ENCODE data around the gene BNIPL.

BNIPL gene

DNA sequence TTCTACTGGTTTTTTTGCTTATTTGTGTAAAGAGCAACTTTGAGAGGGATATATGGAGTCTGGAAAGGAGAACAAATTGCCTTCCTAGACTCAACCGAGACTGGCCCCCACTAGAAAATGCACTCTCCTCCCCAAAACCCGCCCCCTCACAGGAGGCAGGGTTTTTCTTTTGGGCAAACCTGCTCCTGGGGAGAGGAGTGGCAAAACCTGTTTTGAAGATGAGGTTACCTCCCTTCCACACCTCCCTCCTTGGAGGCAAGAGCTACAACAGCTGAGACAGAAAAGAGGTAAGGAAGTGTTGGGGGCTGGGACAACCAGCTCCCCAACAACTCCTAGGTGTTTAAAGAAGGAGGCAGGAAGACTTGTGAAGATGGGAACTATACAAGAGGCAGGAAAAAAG, at the start of gene BNIPL:
Gene BNIPL (plus strand): TSS at position 231 of the 400 bp plus-strand sequence. CDS start 140 bp downstream, at position 371.
- DNase-seq (ENCODE audit: low read depth in 2 of 2) = no peak

GRCh38 chr1:150987924-150988323, 48.5 kb upstream of the BNIPL start:
- no peak for DNase-seq (ENCODE audit: low read depth in 2 of 2)

DNA sequence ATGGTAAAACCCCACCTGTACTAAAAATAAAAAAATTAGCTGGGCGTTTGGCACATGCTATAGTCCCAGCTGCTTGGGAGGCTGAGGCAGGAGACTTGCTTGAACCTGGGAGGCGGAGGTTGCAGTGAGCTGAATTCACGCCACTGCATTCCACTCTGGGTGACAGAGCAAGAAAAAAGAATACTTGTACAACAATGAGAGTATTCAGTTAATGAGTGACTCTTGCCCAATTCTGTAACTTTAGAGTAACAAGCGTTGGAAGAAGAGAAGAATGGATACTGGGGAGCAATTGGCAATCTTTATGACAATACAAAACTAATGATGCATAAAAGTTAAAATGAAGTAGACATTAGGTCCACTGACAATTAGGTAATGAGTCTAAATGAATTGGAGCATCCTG, 43.8 kb upstream of the BNIPL start:
- DNase-seq (ENCODE audit: low read depth in 2 of 2) = no peak

GRCh38 chr1:150994248-150994647, 42.1 kb upstream of the BNIPL start:
- DNase-seq (ENCODE audit: low read depth in 2 of 2) = no peak

DNA sequence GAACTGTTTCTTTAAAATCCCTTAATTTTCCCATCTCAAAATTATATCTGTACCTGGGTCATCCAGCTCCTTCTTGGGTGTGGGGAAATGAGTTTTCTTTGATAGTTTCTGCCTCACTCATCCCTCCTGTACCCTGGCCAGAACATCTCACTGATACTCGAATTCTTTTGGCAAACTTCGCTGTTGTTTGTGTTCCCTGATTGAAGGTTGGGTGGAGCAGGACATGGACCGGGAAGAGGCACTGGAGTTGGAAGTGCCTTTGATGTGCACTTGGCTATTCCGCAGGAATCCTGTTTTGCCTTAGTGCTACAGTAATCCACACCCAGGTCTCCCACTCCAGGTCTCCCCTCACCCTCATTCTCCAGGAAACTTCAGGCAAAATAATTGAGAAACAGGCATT, 40.9 kb upstream of the BNIPL start:
- no peak for DNase-seq (ENCODE audit: low read depth in 2 of 2)

DNA sequence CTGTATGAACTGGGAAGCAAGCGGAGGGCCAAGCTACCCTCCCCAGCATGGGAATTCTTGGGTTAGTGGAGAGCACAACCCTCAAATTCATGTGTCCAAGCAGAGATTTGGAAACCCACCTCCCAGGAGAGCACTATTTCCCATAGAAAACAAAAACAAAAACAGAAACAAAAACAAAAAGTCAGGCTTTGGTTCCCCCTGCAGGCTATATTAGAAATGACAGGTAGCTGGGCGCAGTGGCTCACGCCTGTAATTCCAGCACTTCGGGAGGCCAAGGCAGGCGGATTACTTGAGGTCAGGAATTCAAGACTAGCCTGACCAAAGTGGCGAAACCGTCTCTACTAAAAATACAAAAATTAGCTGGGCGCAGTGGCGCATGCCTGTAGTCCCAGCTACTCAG, 40.5 kb upstream of the BNIPL start:
- no peak for DNase-seq (ENCODE audit: low read depth in 2 of 2)

DNA sequence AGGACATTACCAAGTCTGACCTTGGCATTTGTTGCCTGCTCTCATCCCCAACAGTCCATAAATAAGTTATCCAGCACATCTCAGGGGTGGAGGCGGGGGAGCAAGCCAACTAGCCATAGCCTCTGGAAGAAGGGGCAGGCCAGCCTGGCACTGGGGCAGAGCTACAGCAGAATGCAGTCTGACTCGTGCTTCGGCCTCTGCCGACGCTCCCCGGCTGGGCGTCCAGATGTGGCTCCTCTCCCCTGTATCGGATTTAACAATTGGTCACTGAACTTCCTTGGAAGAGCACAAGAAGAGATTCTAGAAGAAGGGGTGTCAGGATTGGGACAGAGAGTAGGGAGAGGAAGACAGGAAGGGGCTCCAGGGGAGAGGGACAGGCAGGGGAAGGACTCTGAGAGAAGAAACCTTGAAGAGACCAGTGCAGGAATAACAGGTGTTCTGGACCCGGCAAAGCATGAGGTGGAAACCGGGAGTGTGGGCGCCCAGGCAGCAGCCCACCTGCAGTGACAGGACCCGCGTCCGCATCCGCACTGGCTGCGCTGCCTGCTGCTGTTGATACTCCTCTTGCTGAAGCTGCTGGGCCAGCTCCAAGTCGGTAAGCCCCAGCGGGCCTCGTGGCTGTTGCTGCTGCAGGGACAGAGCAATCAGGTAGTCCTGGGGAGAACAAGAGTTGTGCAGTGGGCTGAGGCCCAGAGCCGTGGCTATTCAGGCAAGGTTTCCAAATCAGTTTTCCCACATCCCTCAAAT, 39.1 kb upstream of the BNIPL start:
- DNase-seq (ENCODE audit: low read depth in 2 of 2) = no peak

- no peak for DNase-seq (ENCODE audit: low read depth in 2 of 2)
Measured at GRCh38 chr1:150997949-150998348, 38.4 kb upstream of the BNIPL start.

- DNase-seq (ENCODE audit: low read depth in 2 of 2) = no peak
Measured at GRCh38 chr1:150999051-150999674, 37.2 kb upstream of the BNIPL start.

- DNase-seq (ENCODE audit: low read depth in 2 of 2) = no peak
Measured at GRCh38 chr1:150999926-151000325, 36.5 kb upstream of the BNIPL start.

DNA sequence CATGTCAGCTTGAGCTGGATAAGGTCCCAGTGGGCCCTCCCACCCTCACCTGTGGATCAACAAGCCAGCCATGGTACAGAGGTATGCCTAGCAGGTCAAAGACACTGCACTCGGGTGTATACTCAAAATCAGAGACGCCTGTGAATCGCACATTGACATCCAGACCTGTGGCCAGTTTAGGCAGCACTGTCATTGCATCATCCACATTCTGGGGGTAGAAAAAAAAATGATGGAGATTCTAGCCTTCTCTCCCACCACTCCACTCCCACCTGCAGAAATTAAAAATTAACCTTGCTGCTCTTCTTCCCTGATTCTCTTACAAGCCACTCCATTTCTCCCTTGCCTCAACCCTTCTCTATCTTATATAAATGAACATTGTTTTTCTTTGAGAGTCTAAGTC, 36.0 kb upstream of the BNIPL start:
- no peak for DNase-seq (ENCODE audit: low read depth in 2 of 2)

- DNase-seq (ENCODE audit: low read depth in 2 of 2) = no peak
Measured at GRCh38 chr1:151001602-151002001, 34.8 kb upstream of the BNIPL start.

DNA sequence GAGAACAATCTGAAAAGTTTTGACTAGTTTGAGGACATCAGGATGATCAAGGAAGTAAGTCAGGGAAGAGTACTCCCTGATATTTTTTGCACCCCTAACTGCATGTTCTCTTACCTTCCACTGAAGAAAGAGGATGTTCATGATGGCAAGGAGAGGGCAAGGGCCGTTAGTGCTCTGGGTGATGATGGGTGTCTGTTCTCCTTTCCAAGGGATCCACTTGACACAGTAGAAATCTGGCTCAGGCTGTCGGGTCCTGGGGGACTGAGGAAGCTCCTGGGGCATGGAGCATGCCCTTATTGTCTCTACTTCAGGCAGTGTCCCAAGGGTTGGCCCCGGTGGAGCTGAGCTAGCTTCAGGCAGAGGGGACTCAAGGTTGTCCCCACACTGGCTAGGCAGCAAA, 34.3 kb upstream of the BNIPL start:
- DNase-seq (ENCODE audit: low read depth in 2 of 2) = no peak

GRCh38 chr1:151002611-151003010, 33.8 kb upstream of the BNIPL start:
- no peak for DNase-seq (ENCODE audit: low read depth in 2 of 2)

DNA sequence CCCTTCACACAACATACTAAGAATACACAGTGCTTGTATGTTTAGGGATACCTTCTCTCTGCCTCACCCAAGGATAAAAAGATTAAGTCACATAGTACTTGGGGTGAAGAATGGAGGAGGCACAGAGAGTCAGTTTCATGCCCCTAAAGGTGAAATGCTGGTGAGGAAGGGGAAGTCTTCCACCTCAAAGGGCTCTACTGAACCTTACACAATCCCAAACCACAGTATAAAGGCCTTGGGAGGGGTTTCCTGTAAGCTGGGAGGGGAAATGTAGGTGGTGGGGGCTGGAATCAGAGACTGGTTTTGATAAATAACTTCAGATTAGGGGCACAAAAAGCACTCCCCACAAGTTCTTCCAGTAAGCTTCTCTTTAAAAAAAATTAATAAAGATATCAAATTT, 33.2 kb upstream of the BNIPL start:
- no peak for DNase-seq (ENCODE audit: low read depth in 2 of 2)

DNA sequence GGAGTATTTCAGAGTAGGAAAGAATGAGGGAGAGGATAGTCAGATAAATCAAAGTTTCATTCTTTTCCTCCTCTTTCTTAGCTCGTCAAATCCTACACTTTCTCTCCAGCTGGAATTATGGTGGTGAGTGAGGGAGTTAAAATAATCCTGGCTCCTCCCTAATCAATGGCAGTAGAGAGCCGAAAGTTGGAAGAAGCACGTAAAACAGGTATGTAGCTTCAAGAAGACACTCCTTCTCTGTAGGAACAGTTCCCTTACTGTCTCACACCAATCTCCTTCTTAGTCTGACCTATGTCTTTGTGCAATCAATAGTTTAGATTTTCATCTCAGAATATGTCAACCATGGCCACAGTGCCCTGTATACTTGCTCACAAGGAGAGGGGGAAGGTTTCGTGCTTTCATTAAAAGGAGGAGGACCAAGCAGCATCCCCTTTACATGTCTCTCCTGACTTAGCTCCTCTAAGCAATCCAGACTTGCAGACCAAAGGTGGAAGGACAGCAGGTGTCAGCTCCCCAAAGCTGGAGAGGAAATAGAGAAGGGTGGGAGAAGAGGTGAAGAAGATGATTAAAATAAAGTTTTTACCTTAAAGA, 30.6 kb upstream of the BNIPL start:
- DNase-seq (ENCODE audit: low read depth in 2 of 2) = no peak

DNA sequence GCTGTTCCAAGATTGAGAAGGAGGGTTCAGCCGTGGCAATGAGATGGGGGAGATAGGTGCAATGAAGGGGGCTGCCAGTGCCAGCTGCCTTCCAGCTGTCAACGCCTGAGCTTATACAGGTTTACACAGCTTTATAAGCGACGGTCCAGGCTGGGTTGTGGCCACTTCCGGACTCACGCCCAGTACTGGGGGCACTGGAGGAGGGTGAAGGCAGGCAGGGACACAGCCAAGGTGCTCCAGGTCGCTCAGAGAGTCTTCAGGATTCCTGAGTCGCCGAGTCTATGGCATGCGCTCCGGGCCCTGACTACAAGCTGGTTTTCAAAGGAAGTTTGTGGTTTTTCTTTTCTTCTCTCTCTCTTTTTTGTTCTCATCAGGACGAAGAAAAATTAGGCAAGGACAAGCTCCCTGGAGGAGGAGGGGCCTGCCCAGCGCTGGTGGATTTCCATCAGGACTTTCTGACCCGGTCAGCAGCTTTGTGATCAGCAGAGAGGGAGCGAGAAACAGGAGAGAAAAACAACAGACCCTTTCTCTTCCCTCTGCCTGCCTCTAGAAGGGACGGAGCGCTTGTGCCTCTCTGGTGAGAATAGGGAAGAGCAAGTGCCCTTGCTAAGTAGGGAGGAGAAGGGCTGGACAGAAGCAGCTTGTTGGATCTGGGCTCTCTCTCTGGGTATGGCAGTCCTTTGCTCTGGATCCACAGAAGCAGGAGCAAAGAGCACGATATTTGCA, 29.9 kb upstream of the BNIPL start, which contains the start of gene MINDY1:
Gene MINDY1 (minus strand): TSS at position 576 of the 726 bp plus-strand sequence. CDS start 4,285 bp downstream, outside the sequence.
- no peak for DNase-seq (ENCODE audit: low read depth in 2 of 2)

- no peak for DNase-seq (ENCODE audit: low read depth in 2 of 2)
Measured at GRCh38 chr1:151007853-151008243, 28.5 kb upstream of the BNIPL start.

GRCh38 chr1:151008244-151009205, 27.9 kb upstream of the BNIPL start, which contains the start of gene PRUNE1:
Gene PRUNE1 (plus strand): TSS chr1:151008449. CDS start chr1:151008633, 184 bp downstream.
- DNase-seq (ENCODE audit: low read depth in 2 of 2) = peak; percentile 97

GRCh38 chr1:151009206-151009587, 27.2 kb upstream of the BNIPL start:
- no peak for DNase-seq (ENCODE audit: low read depth in 2 of 2)

Measured in stimulated activated CD8-positive, alpha-beta memory T cell treated with anti-CD3 and anti-CD28 coated beads, Interleukin-2, amount 100 ng/mL, for 48 hours (primary cell).